T-helper 1 cell treated with Interleukin-12 subunit alpha and Interleukin-12 subunit beta and Interleukin-4 antibody, amounts not matched to agents 30 μg/mL and 1 μg/mL, for 36 hours (primary cell): ENCODE results near the gene PI4K2A.
A peak's percentile ranks its signal among the peaks of the same experiment; 100 is the strongest.
"Not testable (repeated sequence)": the region's sequence is repeated elsewhere in the genome, so short reads cannot be mapped to it uniquely, and the experiment has no call there.

Source experiments
- H3K27ac Mint-ChIP-seq: one replicate; pipeline ENCODE4 v1.8.0; 2021; ENCODE audit warnings: mild to moderate bottlenecking, mixed read lengths
- H3K27me3 Mint-ChIP-seq: one replicate; pipeline ENCODE4 v1.8.0; 2021; ENCODE audit warnings: low read depth, mixed read lengths
- H3K36me3 Mint-ChIP-seq: one replicate; pipeline ENCODE4 v1.8.0; 2021; ENCODE audit warnings: low read depth, mixed read lengths
- H3K4me1 Mint-ChIP-seq: one replicate; pipeline ENCODE4 v1.8.0; 2021; ENCODE audit warnings: low read depth, mixed read lengths
- H3K4me3 Mint-ChIP-seq: one replicate; pipeline ENCODE4 v1.8.0; 2021; ENCODE audit warnings: mild to moderate bottlenecking, moderate library complexity, mixed read lengths
- H3K9me3 Mint-ChIP-seq: one replicate; pipeline ENCODE4 v1.8.0; 2021; ENCODE audit warnings: mixed read lengths

The PI4K2A gene

GRCh38 chr10:97676770-97677581, 36.5 kb downstream of the PI4K2A start:
- peaks cover 14% of the 10 kb centered on the region for H3K36me3 Mint-ChIP-seq
- no peak overlapping the region for H3K27ac Mint-ChIP-seq
- no peak overlapping the region for H3K4me3 Mint-ChIP-seq
- H3K9me3 Mint-ChIP-seq: no peaks in the 10 kb centered on the region
- no peaks in the 10 kb centered on the region for H3K27me3 Mint-ChIP-seq
- H3K4me1 Mint-ChIP-seq: peaks cover 4% of the 10 kb centered on the region

- no peak overlapping the region for H3K27ac Mint-ChIP-seq
- no peaks in the 10 kb centered on the region for H3K27me3 Mint-ChIP-seq
- H3K36me3 Mint-ChIP-seq: peaks cover 4% of the 10 kb centered on the region
- H3K9me3 Mint-ChIP-seq: no peaks in the 10 kb centered on the region
- no peaks in the 10 kb centered on the region for H3K4me1 Mint-ChIP-seq
- H3K4me3 Mint-ChIP-seq: no peak overlapping the region
Measured at GRCh38 chr10:97679594-97679993, 39.1 kb downstream of the PI4K2A start.

- Mint-ChIP-seq H3K4me3 (no peak overlapping the region), H3K9me3 (no peaks in the 10 kb centered on the region), H3K36me3 (no peaks in the 10 kb centered on the region), H3K4me1 (peaks cover 2% of the 10 kb centered on the region), H3K27ac (no peak overlapping the region), H3K27me3 (no peaks in the 10 kb centered on the region)
Measured at GRCh38 chr10:97682042-97682441, 41.6 kb downstream of the PI4K2A start.

- no peaks in the 10 kb centered on the region for H3K9me3 Mint-ChIP-seq
- H3K4me3 Mint-ChIP-seq: no peak overlapping the region
- H3K36me3 Mint-ChIP-seq: no peaks in the 10 kb centered on the region
- no peak overlapping the region for H3K27ac Mint-ChIP-seq
- H3K27me3 Mint-ChIP-seq: no peaks in the 10 kb centered on the region
- H3K4me1 Mint-ChIP-seq: peaks cover 8% of the 10 kb centered on the region
Measured at GRCh38 chr10:97683556-97684367, 43.3 kb downstream of the PI4K2A start.

- H3K9me3 Mint-ChIP-seq, H3K4me1 Mint-ChIP-seq, H3K27me3 Mint-ChIP-seq, H3K36me3 Mint-ChIP-seq, H3K27ac Mint-ChIP-seq, H3K4me3 Mint-ChIP-seq: not testable (repeated sequence)
Measured at GRCh38 chr10:97684368-97684713, 43.9 kb downstream of the PI4K2A start.

- H3K27ac Mint-ChIP-seq: no peak overlapping the region
- no peaks in the 10 kb centered on the region for H3K9me3 Mint-ChIP-seq
- H3K4me3 Mint-ChIP-seq: no peak overlapping the region
- no peaks in the 10 kb centered on the region for H3K36me3 Mint-ChIP-seq
- H3K27me3 Mint-ChIP-seq: no peaks in the 10 kb centered on the region
- H3K4me1 Mint-ChIP-seq: peaks cover 8% of the 10 kb centered on the region
Measured at GRCh38 chr10:97684866-97685394, 44.5 kb downstream of the PI4K2A start.

- no peak overlapping the region for H3K27ac Mint-ChIP-seq
Measured at GRCh38 chr10:97685395-97685958, 45.0 kb downstream of the PI4K2A start.

GRCh38 chr10:97686301-97686961, 46.0 kb downstream of the PI4K2A start:
- no peaks in the 10 kb centered on the region for H3K27me3 Mint-ChIP-seq
- peak overlapping the region; percentile 78 for H3K4me3 Mint-ChIP-seq
- no peaks in the 10 kb centered on the region for H3K36me3 Mint-ChIP-seq
- peaks cover 8% of the 10 kb centered on the region for H3K4me1 Mint-ChIP-seq
- no peaks in the 10 kb centered on the region for H3K9me3 Mint-ChIP-seq
- H3K27ac Mint-ChIP-seq: no peak overlapping the region

More at GRCh38 chr10:97685395-97685958, 45.0 kb downstream of the PI4K2A start:
- Mint-ChIP-seq H3K36me3 (no peaks in the 10 kb centered on the region), H3K4me1 (peaks cover 8% of the 10 kb centered on the region), H3K4me3 (no peak overlapping the region), H3K27me3 (no peaks in the 10 kb centered on the region), H3K9me3 (no peaks in the 10 kb centered on the region)

GRCh38 chr10:97686962-97687784, 46.7 kb downstream of the PI4K2A start, which contains the start of gene AVPI1:
AVPI1 (minus strand) TSS chr10:97687241; CDS start chr10:97679905, 7,336 bp downstream.
- Mint-ChIP-seq H3K4me3 (peak within 1 kb of the TSS; percentile 78), H3K36me3 (no peaks in the 10 kb centered on the region), H3K27me3 (no peaks in the 10 kb centered on the region), H3K9me3 (no peaks in the 10 kb centered on the region), H3K27ac (no peak within 1 kb of the TSS), H3K4me1 (peaks cover 8% of the 10 kb centered on the region)

- Mint-ChIP-seq H3K27me3 (no peaks in the 10 kb centered on the region), H3K4me3 (peak overlapping the region; percentile 78), H3K4me1 (peaks cover 8% of the 10 kb centered on the region), H3K9me3 (no peaks in the 10 kb centered on the region), H3K36me3 (no peaks in the 10 kb centered on the region), H3K27ac (no peak overlapping the region)
Measured at GRCh38 chr10:97687785-97688781, 47.6 kb downstream of the PI4K2A start.

- Mint-ChIP-seq H3K27me3 (no peaks in the 10 kb centered on the region), H3K36me3 (no peaks in the 10 kb centered on the region), H3K4me1 (peaks cover 8% of the 10 kb centered on the region), H3K9me3 (no peaks in the 10 kb centered on the region), H3K27ac (no peak overlapping the region), H3K4me3 (no peak overlapping the region)
Measured at GRCh38 chr10:97689559-97690020, 49.1 kb downstream of the PI4K2A start.

GRCh38 chr10:97690133-97690532, 49.7 kb downstream of the PI4K2A start:
- Mint-ChIP-seq H3K27ac (no peak overlapping the region), H3K9me3 (no peaks in the 10 kb centered on the region), H3K36me3 (no peaks in the 10 kb centered on the region), H3K4me1 (peaks cover 8% of the 10 kb centered on the region), H3K27me3 (no peaks in the 10 kb centered on the region), H3K4me3 (no peak overlapping the region)
